Stomach (tissue), 9 donors: ENCODE data around the gene DIS3L2. TPM values are rescaled to one million over a fixed set of nuclear protein-coding genes. Genes with fewer than 3 reads are reported as not detected.

Experiments used
- DNase-seq, 2 donors: peaks; one replicate each; pipeline versions ENCODE4 v3.0.0 to v3.0.0-alpha.2; 2013 to 2019
- H3K27ac ChIP-seq, 5 donors: fragments of 200-600 bp in 4 of 5; sonication (generic) in 4 of 5; one replicate each; pipeline ENCODE4 v1.5.1; 2013 to 2019; ENCODE audit warnings: mild to moderate bottlenecking in 1 of 5, moderate library complexity in 1 of 5
- H3K27me3 ChIP-seq, 3 donors: fragments of 200-600 bp; sonication (generic); one replicate each; pipeline ENCODE4 v1.5.1; 2017 to 2019; ENCODE audit warnings: mixed run types in 1 of 3
- H3K36me3 ChIP-seq, 4 donors: fragments of 200-600 bp; sonication (generic); 1 replicate in 3 of 4; 2 replicates in 1 of 4; pipeline ENCODE4 v1.5.1; 2016 to 2019
- H3K4me1 ChIP-seq, 4 donors: fragments of 200-600 bp; sonication (generic); one replicate each; pipeline ENCODE4 v1.5.1; 2016 to 2019
- H3K4me3 ChIP-seq, 4 donors: fragments of 200-600 bp; sonication (generic) in 3 of 4; one replicate each; pipeline ENCODE4 v1.5.1; 2016 to 2019; ENCODE audit warnings: mild to moderate bottlenecking in 1 of 4
- H3K9me3 ChIP-seq, 4 donors: fragments of 200-600 bp; sonication (generic); one replicate each; pipeline ENCODE4 v1.5.1; 2016 to 2019
- CTCF ChIP-seq, 7 experiments: fragments of 450-650 bp in 4 of 7; fragments of 200-600 bp in 3 of 7; sonication (generic) in 3 of 7; IDR thresholded peaks; one replicate each; pipeline ENCODE4 v1.5.1; 2016 to 2019; ENCODE audit warnings: antibody characterized with exemption in 7 of 7, control low read depth in 2 of 7, mild to moderate bottlenecking in 1 of 7
- EP300 ChIP-seq: sonication (generic); formaldehyde crosslinking; IDR thresholded peaks from one replicate; pipeline ENCODE4 v1.6.1; 2017; ENCODE audit warnings: antibody characterized with exemption
- POLR2A ChIP-seq, 4 donors: fragments of 450-650 bp; IDR thresholded peaks; one replicate each; pipeline ENCODE4 v1.6.1; 2016; ENCODE audit warnings: antibody characterized with exemption in 4 of 4, control low read depth in 2 of 4, mild to moderate bottlenecking in 1 of 4, moderate library complexity in 1 of 4
- POLR2AphosphoS5 ChIP-seq, 3 donors: sonication (generic); formaldehyde crosslinking; IDR thresholded peaks; one replicate each; pipeline ENCODE4 v1.6.1; 2016; ENCODE audit warnings: antibody characterized with exemption in 3 of 3
- WGBS, 5 donors: extraction: QIAGEN DNeasy Blood & Tissue Kit in 3 of 5; methylation state at CpG; one replicate each; pipeline versions ENCODE4 v1.1.5 to v1.1.7; 2013 to 2018; 5-methylcytosine and 5-hydroxymethylcytosine counted together
- intact Hi-C: fragments of 100-400 bp; cut with DNase I; formaldehyde crosslinking; loops from one replicate; pipeline ENCODE4 v1.15.1; 2023; ENCODE audit warnings: low total_unique reads
- polyA plus RNA-seq, 3 donors: library from polyadenylated mRNA; stranded (reverse); fragments of 200-250 nt; gene quantifications; one replicate each; pipeline ENCODE4 v1.2.3, GENCODE V29; 2013
- total RNA-seq, 5 donors: library from RNA; depleted of rRNA; stranded (reverse); fragments of >200 nt; gene quantifications; one replicate each; pipeline versions ENCODE4 v1.1.0 to v1.2.3, GENCODE V29; 2014 to 2016
- donor health status: healthy with polysubstance abuse.
- donor health status: Bipolar disorder and iron deficiency.
- donor health status: healthy.

DIS3L2 gene
- total and polyA plus RNA-seq, 8 donors = 10.4 to 124 (median 26.8) TPM

GRCh38 chr2:232246245-232246644, 284.7 kb downstream of the DIS3L2 start:
- no peak for TF ChIP-seq POLR2AphosphoS5 (IDR thresholded peaks at IDR 0.05)
- no peak for TF ChIP-seq CTCF (IDR thresholded peaks at IDR 0.05)
- TF ChIP-seq EP300 = no peak
- TF ChIP-seq POLR2A (IDR thresholded peaks at IDR 0.05) = no peak
- Histone ChIP-seq H3K4me1 (no peaks in the 10 kb centered on the region), H3K27ac (no peak overlapping the region), H3K9me3 (no peaks in the 10 kb centered on the region), H3K27me3 (no peaks in the 10 kb centered on the region), H3K36me3 (peaks cover 0 to 44% (median 32%) of the 10 kb centered on the region in 4 donors), H3K4me3 (no peak overlapping the region)
- no peak for DNase-seq
- intact Hi-C loops = no loop called here
- WGBS, 5 donors = 89 to 95% (median 93%) methylated on average over 3 of the region's 3 CpGs

- Histone ChIP-seq H3K4me3 (no peak overlapping the region), H3K9me3 (no peaks in the 10 kb centered on the region), H3K27me3 (no peaks in the 10 kb centered on the region), H3K4me1 (no peaks in the 10 kb centered on the region), H3K27ac (no peak overlapping the region), H3K36me3 (peaks cover 0 to 51% (median 45%) of the 10 kb centered on the region in 4 donors)
- intact Hi-C loops = no loop called here
- DNase-seq = no peak
- no peak for TF ChIP-seq CTCF (IDR thresholded peaks at IDR 0.05)
- TF ChIP-seq EP300 = no peak
- no peak for TF ChIP-seq POLR2A (IDR thresholded peaks at IDR 0.05)
- no peak for TF ChIP-seq POLR2AphosphoS5 (IDR thresholded peaks at IDR 0.05)
- WGBS, 5 donors = 85 to 97% (median 94%) methylated on average over 3 of the region's 3 CpGs
These were observed 287.6 kb downstream of the DIS3L2 start for GRCh38 chr2:232249096-232249495.

GRCh38 chr2:232250246-232251175, 289.0 kb downstream of the DIS3L2 start:
- 74 to 79% (median 75%) methylated on average over 5 of the region's 5 CpGs for WGBS, 5 donors
- Histone ChIP-seq H3K27me3 (no peaks in the 10 kb centered on the region), H3K4me1 (no peaks in the 10 kb centered on the region), H3K36me3 (peaks cover 0 to 50% (median 48%) of the 10 kb centered on the region in 4 donors), H3K27ac (no peak overlapping the region), H3K9me3 (no peaks in the 10 kb centered on the region), H3K4me3 (no peak overlapping the region)
- intact Hi-C loops = no loop called here
- TF ChIP-seq CTCF (IDR thresholded peaks at IDR 0.05) = no peak
- TF ChIP-seq POLR2AphosphoS5 (IDR thresholded peaks at IDR 0.05) = no peak
- TF ChIP-seq POLR2A (IDR thresholded peaks at IDR 0.05) = no peak
- no peak for TF ChIP-seq EP300
- no peak for DNase-seq

GRCh38 chr2:232255033-232255432, 293.5 kb downstream of the DIS3L2 start:
- intact Hi-C loops = no loop called here
- no peak overlapping the region for H3K27ac ChIP-seq
- peaks cover 0 to 56% (median 43%) of the 10 kb centered on the region in 4 donors for H3K36me3 ChIP-seq
- H3K4me3 ChIP-seq = no peak overlapping the region
- DNase-seq = no peak
- no peaks in the 10 kb centered on the region for H3K9me3 ChIP-seq
- no peaks in the 10 kb centered on the region for H3K27me3 ChIP-seq
- TF ChIP-seq EP300 = no peak
- TF ChIP-seq CTCF (IDR thresholded peaks at IDR 0.05) = no peak
- TF ChIP-seq POLR2AphosphoS5 (IDR thresholded peaks at IDR 0.05) = no peak
- TF ChIP-seq POLR2A (IDR thresholded peaks at IDR 0.05) = no peak
- H3K4me1 ChIP-seq = peaks cover 0 to 4% (median 0%) of the 10 kb centered on the region in 4 donors
- WGBS, 5 donors = 90 to 99% (median 98%) methylated on average over 5 of the region's 5 CpGs
